Neuron (in vitro differentiated cells): ENCODE results near the gene CENPT.
A peak's percentile ranks its signal among the peaks of the same experiment; 100 is the strongest.

ENCODE experiments used
- H2AFZ ChIP-seq: one replicate; pipeline ENCODE4 v1.6.1; 2013; ENCODE audit warnings: low read depth, mild to moderate bottlenecking, inconsistent platforms, low read length, moderate library complexity
- H3K27me3 ChIP-seq: one replicate; pipeline ENCODE4 v1.6.1; 2013; ENCODE audit warnings: low read length; ENCODE audit not compliant: insufficient read depth
- H3K36me3 ChIP-seq: one replicate; pipeline ENCODE4 v1.6.1; 2013; ENCODE audit warnings: low read length; ENCODE audit not compliant: insufficient read depth
- H3K4me1 ChIP-seq: one replicate; pipeline ENCODE4 v1.6.1; 2013; ENCODE audit warnings: low read length; ENCODE audit not compliant: insufficient read depth
- H3K4me3 ChIP-seq: 2 replicates; pipeline ENCODE4 v1.5.1; 2013; ENCODE audit warnings: mild to moderate bottlenecking, low read length, moderate library complexity
- H3K9me3 ChIP-seq: one replicate; pipeline ENCODE4 v1.6.1; 2013; ENCODE audit warnings: low read length

Gene CENPT, protein sequence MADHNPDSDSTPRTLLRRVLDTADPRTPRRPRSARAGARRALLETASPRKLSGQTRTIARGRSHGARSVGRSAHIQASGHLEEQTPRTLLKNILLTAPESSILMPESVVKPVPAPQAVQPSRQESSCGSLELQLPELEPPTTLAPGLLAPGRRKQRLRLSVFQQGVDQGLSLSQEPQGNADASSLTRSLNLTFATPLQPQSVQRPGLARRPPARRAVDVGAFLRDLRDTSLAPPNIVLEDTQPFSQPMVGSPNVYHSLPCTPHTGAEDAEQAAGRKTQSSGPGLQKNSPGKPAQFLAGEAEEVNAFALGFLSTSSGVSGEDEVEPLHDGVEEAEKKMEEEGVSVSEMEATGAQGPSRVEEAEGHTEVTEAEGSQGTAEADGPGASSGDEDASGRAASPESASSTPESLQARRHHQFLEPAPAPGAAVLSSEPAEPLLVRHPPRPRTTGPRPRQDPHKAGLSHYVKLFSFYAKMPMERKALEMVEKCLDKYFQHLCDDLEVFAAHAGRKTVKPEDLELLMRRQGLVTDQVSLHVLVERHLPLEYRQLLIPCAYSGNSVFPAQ

GRCh38 chr16:67847064-67847861 lies at the start of gene CENPT:
Gene CENPT (minus strand): TSS chr16:67847693. CDS start chr16:67833859, 13,834 bp downstream.
- Histone ChIP-seq H3K27me3 (no peaks in the 10 kb centered on the region), H3K36me3 (peaks cover 12% of the 10 kb centered on the region), H2AFZ (peak within 1 kb of the TSS; percentile 51), H3K4me3 (peak within 1 kb of the TSS; percentile 96), H3K4me1 (peaks cover 37% of the 10 kb centered on the region), H3K9me3 (no peaks in the 10 kb centered on the region)

GRCh38 chr16:67897231-67897630 lies 49.7 kb upstream of the CENPT start:
- Histone ChIP-seq H3K36me3 (no peaks in the 10 kb centered on the region), H3K9me3 (no peaks in the 10 kb centered on the region), H3K4me1 (peaks cover 25% of the 10 kb centered on the region), H3K27me3 (no peaks in the 10 kb centered on the region), H3K4me3 (no peak overlapping the region), H2AFZ (no peak overlapping the region)

- peaks cover 26% of the 10 kb centered on the region for H3K4me1 ChIP-seq
- no peaks in the 10 kb centered on the region for H3K9me3 ChIP-seq
- H2AFZ ChIP-seq = peak overlapping the region; percentile 20
- peak overlapping the region; percentile 100 for H3K4me3 ChIP-seq
- no peaks in the 10 kb centered on the region for H3K27me3 ChIP-seq
- H3K36me3 ChIP-seq = no peaks in the 10 kb centered on the region
Measured at GRCh38 chr16:67893743-67894399, 46.4 kb upstream of the CENPT start.

- Histone ChIP-seq H3K9me3 (no peaks in the 10 kb centered on the region), H3K4me1 (peaks cover 26% of the 10 kb centered on the region), H3K36me3 (no peaks in the 10 kb centered on the region), H3K4me3 (peak within 1 kb of the TSS; percentile 100), H3K27me3 (no peaks in the 10 kb centered on the region), H2AFZ (peak within 1 kb of the TSS; percentile 77)
Measured at GRCh38 chr16:67892899-67893742, 45.6 kb upstream of the CENPT start, which contains the start of gene PSKH1. Gene PSKH1 (plus strand): TSS chr16:67893254. CDS start chr16:67908750, 15,496 bp downstream.

DNA sequence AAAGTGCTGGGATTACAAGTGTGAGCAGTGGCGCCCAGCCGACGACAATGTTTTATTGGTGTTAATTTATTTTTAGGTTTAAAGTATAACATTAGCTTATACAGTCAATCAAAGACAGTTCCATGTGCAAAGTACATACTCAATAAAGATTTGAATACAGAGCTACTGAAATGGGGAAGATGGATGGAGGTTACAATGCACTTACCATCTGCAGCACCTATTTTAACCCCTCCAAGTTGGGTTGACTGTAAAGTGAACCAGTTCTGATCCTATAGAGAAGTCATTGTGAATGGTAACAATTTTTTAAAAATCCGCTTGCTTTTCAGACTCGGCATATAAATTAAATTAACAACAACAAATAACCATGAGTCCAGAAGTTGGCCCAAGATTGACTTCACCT lies 44.9 kb upstream of the CENPT start:
- H3K36me3 ChIP-seq = no peaks in the 10 kb centered on the region
- peak overlapping the region; percentile 53 for H3K4me3 ChIP-seq
- H3K4me1 ChIP-seq = peaks cover 26% of the 10 kb centered on the region
- peak overlapping the region; percentile 77 for H2AFZ ChIP-seq
- no peaks in the 10 kb centered on the region for H3K9me3 ChIP-seq
- H3K27me3 ChIP-seq = no peaks in the 10 kb centered on the region

DNA sequence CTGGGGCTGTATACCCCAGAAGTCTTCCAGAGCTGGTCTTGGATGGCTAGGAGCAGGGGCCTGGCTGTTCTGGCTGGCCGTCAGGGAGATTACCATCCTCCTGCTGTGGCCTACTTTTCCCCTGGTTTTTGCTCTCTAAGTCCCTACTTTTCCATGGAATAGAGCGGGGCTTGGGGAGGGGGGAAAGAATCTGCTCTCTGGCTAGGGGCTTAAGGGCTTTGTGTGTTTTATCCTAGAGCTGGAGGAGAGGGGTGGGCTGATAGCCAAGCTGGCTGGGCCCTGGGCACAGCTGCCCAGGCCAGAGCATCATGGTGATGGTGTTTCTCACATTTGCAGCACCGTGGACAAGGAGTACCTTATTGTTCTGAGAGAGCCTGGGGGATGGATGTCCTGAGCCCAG lies 40.8 kb upstream of the CENPT start:
- Histone ChIP-seq H2AFZ (no peak overlapping the region), H3K36me3 (peaks cover 17% of the 10 kb centered on the region), H3K4me3 (no peak overlapping the region), H3K4me1 (peaks cover 6% of the 10 kb centered on the region), H3K9me3 (no peaks in the 10 kb centered on the region), H3K27me3 (no peaks in the 10 kb centered on the region)

GRCh38 chr16:67886387-67886786 lies 38.9 kb upstream of the CENPT start:
- H3K4me1 ChIP-seq = no peaks in the 10 kb centered on the region
- no peaks in the 10 kb centered on the region for H3K27me3 ChIP-seq
- H3K4me3 ChIP-seq = no peak overlapping the region
- H3K9me3 ChIP-seq = no peaks in the 10 kb centered on the region
- peaks cover 36% of the 10 kb centered on the region for H3K36me3 ChIP-seq
- no peak overlapping the region for H2AFZ ChIP-seq

GRCh38 chr16:67885976-67886375 lies 38.5 kb upstream of the CENPT start:
- H3K4me1 ChIP-seq = no peaks in the 10 kb centered on the region
- H3K4me3 ChIP-seq = no peak overlapping the region
- H2AFZ ChIP-seq = no peak overlapping the region
- H3K9me3 ChIP-seq = no peaks in the 10 kb centered on the region
- no peaks in the 10 kb centered on the region for H3K27me3 ChIP-seq
- H3K36me3 ChIP-seq = peaks cover 40% of the 10 kb centered on the region

GRCh38 chr16:67885545-67885944 lies 38.1 kb upstream of the CENPT start:
- Histone ChIP-seq H3K36me3 (peaks cover 45% of the 10 kb centered on the region), H3K27me3 (no peaks in the 10 kb centered on the region)

GRCh38 chr16:67884684-67885083 lies 37.2 kb upstream of the CENPT start, which contains the start of gene NRN1L:
Gene NRN1L (plus strand): TSS chr16:67884885. CDS start chr16:67884904, 19 bp downstream.
- Histone ChIP-seq H3K4me3 (no peak within 1 kb of the TSS), H3K27me3 (no peaks in the 10 kb centered on the region), H3K36me3 (peaks cover 53% of the 10 kb centered on the region)

More at GRCh38 chr16:67885545-67885944, 38.1 kb upstream of the CENPT start:
- Histone ChIP-seq H3K4me1 (no peaks in the 10 kb centered on the region), H2AFZ (no peak overlapping the region), H3K9me3 (no peaks in the 10 kb centered on the region), H3K4me3 (no peak overlapping the region)

GRCh38 chr16:67883872-67884261 lies 36.4 kb upstream of the CENPT start:
- Histone ChIP-seq H3K27me3 (no peaks in the 10 kb centered on the region), H3K36me3 (peaks cover 62% of the 10 kb centered on the region), H3K4me1 (no peaks in the 10 kb centered on the region), H2AFZ (no peak overlapping the region), H3K4me3 (no peak overlapping the region), H3K9me3 (no peaks in the 10 kb centered on the region)

More at GRCh38 chr16:67884684-67885083, 37.2 kb upstream of the CENPT start, which contains the start of gene NRN1L:
- Histone ChIP-seq H3K9me3 (no peaks in the 10 kb centered on the region), H3K4me1 (no peaks in the 10 kb centered on the region), H2AFZ (no peak within 1 kb of the TSS)
